ENCODE data around the gene MEF2C. TPM values are rescaled to one million over a fixed set of nuclear protein-coding genes. Genes with fewer than 3 reads are reported as not detected.

The MEF2C gene
- total RNA-seq, 1 donor from 2014 or later, result 1.9 TPM

- no peaks in the 10 kb centered on the region for H3K9me3 Mint-ChIP-seq (ENCODE audit: low read depth)
- DNase-seq (ENCODE audit: low spot score, unreplicated experiment), result no peak
- H3K4me3 Mint-ChIP-seq (ENCODE audit: low read depth), result no peak overlapping the region
- no peak for TF ChIP-seq CTCF (IDR thresholded peaks at IDR 0.05; ENCODE audit: unreplicated experiment)
- H3K27ac Mint-ChIP-seq, result no peak overlapping the region
- no peaks in the 10 kb centered on the region for H3K36me3 Mint-ChIP-seq (ENCODE audit: insufficient read depth)
- H3K4me1 Mint-ChIP-seq (ENCODE audit: low read depth), result no peaks in the 10 kb centered on the region
- H3K27me3 Mint-ChIP-seq, result no peaks in the 10 kb centered on the region
These were observed 37.8 kb downstream of the MEF2C start for GRCh38 chr5:88845081-88845697.

- TF ChIP-seq CTCF (IDR thresholded peaks at IDR 0.05; ENCODE audit: unreplicated experiment), result no peak
- Mint-ChIP-seq H3K27me3 (no peaks in the 10 kb centered on the region), H3K4me1 (ENCODE audit: low read depth) (no peaks in the 10 kb centered on the region), H3K9me3 (ENCODE audit: low read depth) (no peaks in the 10 kb centered on the region), H3K36me3 (ENCODE audit: insufficient read depth) (no peaks in the 10 kb centered on the region), H3K4me3 (ENCODE audit: low read depth) (no peak overlapping the region), H3K27ac (no peak overlapping the region)
- no peak for DNase-seq (ENCODE audit: low spot score, unreplicated experiment)
These were observed 40.2 kb downstream of the MEF2C start for GRCh38 chr5:88842784-88843183.

GRCh38 chr5:88841212-88841611 lies 41.8 kb downstream of the MEF2C start:
- no peaks in the 10 kb centered on the region for H3K27me3 Mint-ChIP-seq
- no peaks in the 10 kb centered on the region for H3K4me1 Mint-ChIP-seq (ENCODE audit: low read depth)
- DNase-seq (ENCODE audit: low spot score, unreplicated experiment), result no peak
- H3K4me3 Mint-ChIP-seq (ENCODE audit: low read depth), result no peak overlapping the region
- H3K27ac Mint-ChIP-seq, result no peak overlapping the region
- no peaks in the 10 kb centered on the region for H3K9me3 Mint-ChIP-seq (ENCODE audit: low read depth)
- no peaks in the 10 kb centered on the region for H3K36me3 Mint-ChIP-seq (ENCODE audit: insufficient read depth)
- no peak for TF ChIP-seq CTCF (IDR thresholded peaks at IDR 0.05; ENCODE audit: unreplicated experiment)

GRCh38 chr5:88840495-88840894 lies 42.5 kb downstream of the MEF2C start:
- Mint-ChIP-seq H3K9me3 (ENCODE audit: low read depth) (no peaks in the 10 kb centered on the region), H3K4me3 (ENCODE audit: low read depth) (no peak overlapping the region), H3K4me1 (ENCODE audit: low read depth) (no peaks in the 10 kb centered on the region), H3K27me3 (no peaks in the 10 kb centered on the region), H3K36me3 (ENCODE audit: insufficient read depth) (no peaks in the 10 kb centered on the region), H3K27ac (no peak overlapping the region)
- no peak for TF ChIP-seq CTCF (IDR thresholded peaks at IDR 0.05; ENCODE audit: unreplicated experiment)
- DNase-seq (ENCODE audit: low spot score, unreplicated experiment), result no peak

- Mint-ChIP-seq H3K36me3 (ENCODE audit: insufficient read depth) (no peaks in the 10 kb centered on the region), H3K27me3 (no peaks in the 10 kb centered on the region), H3K4me1 (ENCODE audit: low read depth) (no peaks in the 10 kb centered on the region), H3K9me3 (ENCODE audit: low read depth) (no peaks in the 10 kb centered on the region), H3K27ac (no peak overlapping the region), H3K4me3 (ENCODE audit: low read depth) (no peak overlapping the region)
- no peak for TF ChIP-seq CTCF (IDR thresholded peaks at IDR 0.05; ENCODE audit: unreplicated experiment)
- no peak for DNase-seq (ENCODE audit: low spot score, unreplicated experiment)
These were observed 43.7 kb downstream of the MEF2C start for GRCh38 chr5:88839238-88839637.
